Keratinocyte (primary cell): ENCODE results near the gene RAD9A. TPM values are rescaled to one million over a fixed set of nuclear protein-coding genes. Genes with fewer than 3 reads are reported as not detected.
A peak's percentile ranks its signal among the peaks of the same experiment; 100 is the strongest.

Source experiments
- DNase-seq: peaks from one replicate; pipeline ENCODE4 v3.0.0-alpha.2; 2011; ENCODE audit warnings: low read depth, missing footprints, low spot score
- FAIRE-seq: peaks from 2 replicates; lab custom pipeline; 2011; peaks lifted over from hg19 to GRCh38; lab: Jason Lieb, UNC
- H2AFZ ChIP-seq: 2 replicates; pipeline ENCODE4 v1.6.0; 2012; ENCODE audit warnings: low read length, control low read depth, inconsistent platforms; ENCODE audit not compliant: control insufficient read depth
- H3K27ac ChIP-seq: 2 replicates; pipeline ENCODE4 v1.5.1; 2011; ENCODE audit warnings: low read length; ENCODE audit not compliant: control insufficient read depth, insufficient read depth
- H3K27me3 ChIP-seq: 3 replicates; pipeline ENCODE4 v1.6.0; 2011; ENCODE audit warnings: low read length; ENCODE audit not compliant: control insufficient read depth, insufficient read depth; ENCODE audit errors: extremely low read depth
- H3K36me3 ChIP-seq, 2 experiments: 2 replicates in 1 of 2; 3 replicates in 1 of 2; pipeline ENCODE4 v1.5.1; 2011; ENCODE audit warnings: low read length in 2 of 2, mild to moderate bottlenecking in 1 of 2; ENCODE audit not compliant: control insufficient read depth in 2 of 2, insufficient read depth in 2 of 2; ENCODE audit errors: extremely low read depth in 1 of 2
- H3K4me1 ChIP-seq: 3 replicates; pipeline ENCODE4 v1.5.1; 2011; ENCODE audit warnings: low read length; ENCODE audit not compliant: control insufficient read depth, insufficient read depth; ENCODE audit errors: extremely low read depth
- H3K4me2 ChIP-seq: 3 replicates; pipeline ENCODE4 v1.6.0; 2011; ENCODE audit warnings: low read depth, low read length; ENCODE audit not compliant: control insufficient read depth, insufficient read depth; ENCODE audit errors: extremely low read depth
- H3K4me3 ChIP-seq, 3 experiments: fragments of 200-600 bp in 1 of 3; sonication (generic) in 1 of 3; 2 replicates in 2 of 3; 3 replicates in 1 of 3; pipeline ENCODE4 v1.5.1; 2011 to 2016; ENCODE audit warnings: low read length in 3 of 3, mild to moderate bottlenecking in 3 of 3, control low read depth in 2 of 3, inconsistent platforms in 1 of 3, low read depth in 1 of 3, mixed read lengths in 1 of 3, mixed run types in 1 of 3, moderate library complexity in 1 of 3; ENCODE audit not compliant: control insufficient read depth in 2 of 3, insufficient read depth in 2 of 3; ENCODE audit errors: extremely low read depth in 1 of 3
- H3K79me2 ChIP-seq: 2 replicates; pipeline ENCODE4 v1.6.0; 2012; ENCODE audit warnings: low read length; ENCODE audit not compliant: control insufficient read depth, insufficient read depth
- H3K9ac ChIP-seq: 3 replicates; pipeline ENCODE4 v1.6.0; 2011; ENCODE audit warnings: low read length; ENCODE audit not compliant: control insufficient read depth, insufficient read depth; ENCODE audit errors: extremely low read depth
- H3K9me1 ChIP-seq: 3 replicates; pipeline ENCODE4 v1.6.0; 2011; ENCODE audit warnings: low read length; ENCODE audit not compliant: control insufficient read depth, insufficient read depth; ENCODE audit errors: extremely low read depth
- H3K9me3 ChIP-seq: 2 replicates; pipeline ENCODE4 v1.5.1; 2012; ENCODE audit warnings: low read depth, low read length; ENCODE audit not compliant: control insufficient read depth
- H4K20me1 ChIP-seq: 3 replicates; pipeline ENCODE4 v1.6.0; 2011; ENCODE audit warnings: low read length; ENCODE audit not compliant: control insufficient read depth, insufficient read depth; ENCODE audit errors: extremely low read depth
- CTCF ChIP-seq, 3 experiments: IDR thresholded peaks in 1 of 3; conservative IDR thresholded peaks in 1 of 3; optimal IDR thresholded peaks in 1 of 3; 2 replicates in 2 of 3; 3 replicates in 1 of 3; pipeline versions ENCODE3 to v1.5.1; 2011; ENCODE audit warnings: low read length in 3 of 3, mild to moderate bottlenecking in 3 of 3, moderate library complexity in 2 of 3, control low read depth in 1 of 3, inconsistent platforms in 1 of 3; ENCODE audit not compliant: insufficient read depth in 2 of 3; ENCODE audit errors: extremely low read depth in 1 of 3
- EZH2 ChIP-seq: IDR thresholded peaks from one replicate; pipeline ENCODE4 v1.6.1; 2012; ENCODE audit warnings: inconsistent platforms, mild to moderate bottlenecking, low read length, moderate library complexity
- dilution Hi-C: fragments of 300-500 bp; cut with MboI; formaldehyde crosslinking; loops from one replicate; pipeline ENCODE4 v1.7.0; 2020; ENCODE audit warnings: low sequenced_read_pairs; ENCODE audit not compliant: extremely low pct_ligation_motif_present
- polyA plus RNA-seq, 5 experiments: library from polyadenylated mRNA; depleted of rRNA in 3 of 5; stranded (reverse) in 3 of 5; stranded (forward) in 1 of 5; unstranded in 1 of 5; fragments of >200 nt; gene quantifications; 1 replicate in 1 of 5; 2 replicates in 3 of 5; 3 replicates in 1 of 5; pipeline versions ENCODE4 v1.2.1 to v1.2.3, GENCODE V29; 2011 to 2012; ENCODE audit warnings: missing spikeins in 2 of 5, low read depth in 1 of 5, low replicate concordance in 1 of 5

The RAD9A gene
- polyA plus RNA-seq, 1 donor (not counting 4 experiments of a cell fraction or from before 2014, with no cell fraction given), result 5.7 TPM

- dilution Hi-C loops, result no loop called here
- DNase-seq (no peak), FAIRE-seq (peak; percentile 51)
- H4K20me1 ChIP-seq, result peaks cover 5% of the 10 kb centered on the region
- H3K9me3 ChIP-seq, result no peaks in the 10 kb centered on the region
- no peak overlapping the region for H3K4me3 ChIP-seq
- H3K79me2 ChIP-seq, result no peaks in the 10 kb centered on the region
- no peak overlapping the region for H3K9ac ChIP-seq
- no peaks in the 10 kb centered on the region for H3K9me1 ChIP-seq
- no peak overlapping the region for H3K4me2 ChIP-seq
- H2AFZ ChIP-seq, result no peak overlapping the region
- H3K27me3 ChIP-seq, result no peaks in the 10 kb centered on the region
- no peak overlapping the region for H3K27ac ChIP-seq
- TF ChIP-seq EZH2, result no peak
- TF ChIP-seq CTCF (optimal IDR thresholded peaks at IDR 0.05 in 1 of 3, IDR thresholded peaks at IDR 0.05 in 1 of 3, conservative IDR thresholded peaks at IDR 0.05 in 1 of 3; ENCODE audit: extremely low read depth in 1 of 3, insufficient read depth in 2 of 3, low read length in 3 of 3), result no peak
- peaks cover 4 to 6% of the 10 kb centered on the region in 2 experiments for H3K36me3 ChIP-seq
- peaks cover 17% of the 10 kb centered on the region for H3K4me1 ChIP-seq
These were observed 24.0 kb upstream of the RAD9A start for GRCh38 chr11:67367761-67368227.

- Histone ChIP-seq H3K4me1 (peaks cover 17% of the 10 kb centered on the region), H3K9ac (no peak overlapping the region), H3K4me2 (no peak overlapping the region), H4K20me1 (peaks cover 5% of the 10 kb centered on the region), H3K36me3 (peaks cover 4 to 6% of the 10 kb centered on the region in 2 experiments), H3K27ac (no peak overlapping the region), H2AFZ (no peak overlapping the region), H3K9me3 (no peaks in the 10 kb centered on the region), H3K27me3 (no peaks in the 10 kb centered on the region), H3K4me3 (no peak overlapping the region), H3K9me1 (no peaks in the 10 kb centered on the region), H3K79me2 (no peaks in the 10 kb centered on the region)
- DNase-seq, result no peak
- dilution Hi-C loops, result no loop called here
- no peak for FAIRE-seq
- TF ChIP-seq CTCF (optimal IDR thresholded peaks at IDR 0.05 in 1 of 3, IDR thresholded peaks at IDR 0.05 in 1 of 3, conservative IDR thresholded peaks at IDR 0.05 in 1 of 3; ENCODE audit: extremely low read depth in 1 of 3, insufficient read depth in 2 of 3, low read length in 3 of 3), result no peak
- no peak for TF ChIP-seq EZH2
These were observed 23.2 kb upstream of the RAD9A start for GRCh38 chr11:67368621-67369020.
